Hepatocyte (in vitro differentiated cells): ENCODE data around the gene HMGXB4.

Source experiments
- EZH2 ChIP-seq: fragments of 200-600 bp; sonication (generic); IDR thresholded peaks from 2 replicates; pipeline ENCODE4 v1.6.1; 2016; ENCODE audit warnings: antibody characterized with exemption, mild to moderate bottlenecking, borderline replicate concordance
- EZH2phosphoT487 ChIP-seq: fragments of 200-600 bp; sonication (generic); IDR thresholded peaks from one replicate; pipeline ENCODE4 v1.6.1; 2018; ENCODE audit warnings: antibody characterized with exemption, mild to moderate bottlenecking, low read depth, moderate library complexity; ENCODE audit not compliant: unreplicated experiment, severe bottlenecking
- TF ChIP-seq, protein P1 (sequence below): fragments of 200-600 bp; sonication (generic); IDR thresholded peaks from 2 replicates; pipeline ENCODE4 v1.5.1; 2016; ENCODE audit warnings: antibody characterized with exemption, mild to moderate bottlenecking; ENCODE audit not compliant: poor library complexity

- TF ChIP-seq, protein P1, sequence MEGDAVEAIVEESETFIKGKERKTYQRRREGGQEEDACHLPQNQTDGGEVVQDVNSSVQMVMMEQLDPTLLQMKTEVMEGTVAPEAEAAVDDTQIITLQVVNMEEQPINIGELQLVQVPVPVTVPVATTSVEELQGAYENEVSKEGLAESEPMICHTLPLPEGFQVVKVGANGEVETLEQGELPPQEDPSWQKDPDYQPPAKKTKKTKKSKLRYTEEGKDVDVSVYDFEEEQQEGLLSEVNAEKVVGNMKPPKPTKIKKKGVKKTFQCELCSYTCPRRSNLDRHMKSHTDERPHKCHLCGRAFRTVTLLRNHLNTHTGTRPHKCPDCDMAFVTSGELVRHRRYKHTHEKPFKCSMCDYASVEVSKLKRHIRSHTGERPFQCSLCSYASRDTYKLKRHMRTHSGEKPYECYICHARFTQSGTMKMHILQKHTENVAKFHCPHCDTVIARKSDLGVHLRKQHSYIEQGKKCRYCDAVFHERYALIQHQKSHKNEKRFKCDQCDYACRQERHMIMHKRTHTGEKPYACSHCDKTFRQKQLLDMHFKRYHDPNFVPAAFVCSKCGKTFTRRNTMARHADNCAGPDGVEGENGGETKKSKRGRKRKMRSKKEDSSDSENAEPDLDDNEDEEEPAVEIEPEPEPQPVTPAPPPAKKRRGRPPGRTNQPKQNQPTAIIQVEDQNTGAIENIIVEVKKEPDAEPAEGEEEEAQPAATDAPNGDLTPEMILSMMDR, result no peak
- no peak for TF ChIP-seq EZH2
- TF ChIP-seq EZH2phosphoT487, result no peak
Measured at GRCh38 chr22:35323305-35323704, 66.0 kb downstream of the HMGXB4 start.
